Skin of body (tissue), 2 donors: ENCODE results near the gene ERO1A. TPM values are rescaled to one million over a fixed set of nuclear protein-coding genes. Genes with fewer than 3 reads are reported as not detected.

ENCODE experiments used
- DNase-seq: peaks from one replicate; lab custom pipeline; 2025; lab: John Stamatoyannopoulos, UW
- total RNA-seq: library from RNA; depleted of rRNA; stranded (reverse); fragments of >200 nt; gene quantifications from one replicate; pipeline ENCODE4 v1.2.3, GENCODE V29; 2014

ERO1A gene
- total RNA-seq, 1 donor from 2014 or later = 31.5 TPM

DNA sequence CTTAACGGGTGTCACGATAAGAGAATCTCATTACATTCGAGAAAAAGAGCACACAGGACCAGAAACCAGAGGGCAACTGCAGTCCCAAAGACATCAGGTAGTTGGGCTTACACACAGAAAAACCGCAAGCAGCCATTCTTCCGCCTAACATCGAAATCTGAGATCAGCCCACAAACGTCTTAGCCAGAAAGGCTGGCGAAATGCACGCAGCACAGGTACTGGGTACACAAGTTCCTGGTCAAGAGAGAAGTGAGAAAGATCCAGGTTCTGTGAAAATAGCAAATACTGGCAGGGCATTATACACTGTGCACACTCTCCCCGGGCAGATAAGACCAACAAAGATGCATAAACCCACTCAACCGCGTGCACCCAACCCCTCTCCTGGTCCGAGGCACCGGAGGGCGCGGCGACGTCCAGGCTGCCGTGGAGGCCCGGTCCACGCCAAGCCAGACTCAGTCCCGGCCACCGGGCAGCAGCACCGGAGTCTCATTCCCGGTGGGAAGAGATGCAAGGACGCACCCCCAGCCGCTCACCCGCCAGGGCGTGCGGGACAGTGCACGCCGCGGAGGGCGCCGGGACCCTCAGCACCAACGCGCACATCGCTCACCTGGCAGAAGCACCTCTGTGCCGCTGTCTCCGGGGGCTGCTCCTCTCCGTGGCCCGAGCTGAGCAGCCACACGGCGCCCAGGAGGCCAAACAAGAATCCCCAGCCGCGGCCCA, 437 bp downstream of the ERO1A start:
- DNase-seq = peak; percentile 52

DNA sequence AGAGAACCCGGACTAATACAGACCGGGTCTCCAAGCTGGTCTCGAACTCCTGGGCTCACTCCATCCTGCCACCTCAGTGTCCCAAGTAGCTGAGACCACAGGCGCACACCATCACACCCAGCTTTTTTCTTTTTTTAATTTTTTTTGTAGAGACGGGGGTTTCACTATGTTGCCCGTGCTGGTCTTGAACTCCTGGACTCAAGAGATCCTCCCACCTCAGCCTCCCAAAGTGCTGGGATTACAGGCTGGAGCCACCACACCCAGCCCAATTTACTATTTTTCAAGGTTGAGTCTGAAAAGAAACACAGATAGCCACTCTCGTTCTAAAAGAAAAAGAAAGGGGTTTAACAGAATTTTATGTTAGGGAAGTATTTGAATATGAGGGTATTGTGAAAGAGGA, 1.8 kb downstream of the ERO1A start:
- no peak for DNase-seq

DNA sequence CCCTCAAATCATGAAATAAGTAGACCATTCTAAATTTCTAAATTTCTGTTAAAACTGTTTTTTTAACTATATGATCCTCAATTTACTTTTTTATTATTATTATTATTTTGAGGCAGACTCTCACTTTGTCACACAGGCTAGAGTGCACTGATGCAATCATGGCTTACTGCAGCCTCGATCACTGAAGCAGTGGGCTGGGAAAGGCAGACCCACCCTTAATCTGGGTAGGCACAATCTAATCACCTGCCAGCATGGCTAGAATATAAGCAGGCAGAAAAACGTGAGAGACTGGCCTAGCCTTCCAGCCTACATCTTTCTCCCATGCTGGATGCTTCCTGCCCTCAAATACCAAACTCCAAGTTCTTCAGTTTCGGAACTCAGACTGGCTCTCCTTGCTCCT, 2.3 kb downstream of the ERO1A start:
- DNase-seq = no peak

DNA sequence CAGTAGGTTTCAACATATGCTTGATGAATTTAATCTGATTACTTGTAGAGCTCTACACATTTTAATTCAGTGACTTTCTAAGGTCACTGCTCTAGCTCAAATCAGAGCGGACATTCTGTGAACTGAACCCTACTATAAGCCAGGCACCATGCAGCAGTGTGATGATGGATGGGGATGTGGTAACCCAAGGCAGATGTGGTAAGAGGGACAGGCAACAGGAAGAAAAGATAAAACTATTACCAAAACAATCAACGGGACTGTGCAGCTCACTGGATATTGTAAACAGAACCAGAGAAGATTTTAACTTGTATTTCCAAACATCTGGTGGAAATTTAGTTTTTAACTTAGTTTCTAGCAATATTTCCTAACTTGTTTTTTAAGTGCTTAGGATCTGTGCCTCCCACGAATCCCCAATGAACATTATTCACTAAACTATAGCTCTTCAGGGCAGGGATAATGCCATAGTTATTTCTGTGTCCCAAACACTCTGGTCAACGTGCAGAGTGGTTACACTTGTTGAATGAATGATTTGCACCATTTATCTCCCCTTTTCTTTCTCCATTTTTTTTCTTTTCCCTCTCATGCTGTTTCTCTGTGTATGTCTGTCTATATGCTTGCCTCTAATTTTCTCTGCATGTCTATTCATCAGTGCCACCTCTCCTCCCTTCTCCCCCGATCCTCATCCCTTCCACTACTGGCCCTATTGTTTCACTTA, 3.0 kb downstream of the ERO1A start:
- no peak for DNase-seq

DNA sequence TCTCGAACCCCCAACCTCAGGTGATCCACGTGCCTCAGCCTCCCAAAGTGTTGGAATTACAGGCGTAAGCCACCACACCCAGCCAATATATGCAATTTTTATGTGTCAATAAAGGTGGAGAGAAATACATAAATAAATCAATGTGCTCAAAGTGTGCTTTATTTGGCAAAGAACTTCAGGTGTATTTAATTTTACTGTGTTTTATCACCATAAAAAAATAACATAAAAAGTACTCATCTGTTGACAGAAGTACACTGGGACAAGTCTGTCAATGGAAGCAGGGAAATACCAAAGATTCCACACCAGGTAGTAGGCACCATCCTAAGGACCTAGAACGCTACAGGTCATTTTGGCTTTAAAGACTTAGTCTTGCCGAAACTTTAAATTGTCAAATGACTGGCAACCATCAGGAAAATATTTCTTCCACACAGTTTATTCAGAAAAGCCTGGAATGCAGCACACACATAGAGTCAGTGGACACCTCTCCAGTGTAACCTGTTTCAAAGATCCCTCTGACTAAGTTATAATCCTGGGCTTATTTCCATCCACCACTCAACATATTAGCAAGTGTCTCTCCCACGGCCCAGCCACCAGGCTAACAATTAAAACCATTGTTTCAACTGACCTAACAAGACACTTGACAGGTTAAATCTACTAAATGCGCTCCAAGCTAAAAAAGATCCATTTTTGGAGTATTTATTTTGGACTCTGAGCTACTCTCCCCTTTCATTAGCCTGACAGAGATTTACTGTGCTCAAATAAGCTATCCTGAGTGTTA, 4.2 kb downstream of the ERO1A start:
- no peak for DNase-seq

DNA sequence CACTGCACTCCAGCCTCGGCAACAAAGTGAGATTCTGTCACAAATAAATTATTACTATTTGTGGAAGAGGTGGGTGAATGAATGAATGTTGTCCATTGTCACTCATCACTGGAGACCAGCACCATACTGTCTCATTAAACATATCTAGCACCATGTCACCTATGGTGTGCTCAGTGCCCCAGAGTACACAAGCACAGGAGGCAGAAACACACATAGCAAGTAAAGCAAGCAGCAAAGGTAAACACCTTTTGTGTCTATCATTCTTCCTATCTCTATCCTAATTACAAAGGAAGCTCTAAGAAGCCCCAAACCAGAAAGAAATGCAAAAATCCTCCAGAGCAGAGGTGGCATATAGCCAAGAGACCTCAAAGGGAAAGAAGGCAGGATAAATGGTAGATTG, 9.2 kb downstream of the ERO1A start:
- no peak for DNase-seq

DNA sequence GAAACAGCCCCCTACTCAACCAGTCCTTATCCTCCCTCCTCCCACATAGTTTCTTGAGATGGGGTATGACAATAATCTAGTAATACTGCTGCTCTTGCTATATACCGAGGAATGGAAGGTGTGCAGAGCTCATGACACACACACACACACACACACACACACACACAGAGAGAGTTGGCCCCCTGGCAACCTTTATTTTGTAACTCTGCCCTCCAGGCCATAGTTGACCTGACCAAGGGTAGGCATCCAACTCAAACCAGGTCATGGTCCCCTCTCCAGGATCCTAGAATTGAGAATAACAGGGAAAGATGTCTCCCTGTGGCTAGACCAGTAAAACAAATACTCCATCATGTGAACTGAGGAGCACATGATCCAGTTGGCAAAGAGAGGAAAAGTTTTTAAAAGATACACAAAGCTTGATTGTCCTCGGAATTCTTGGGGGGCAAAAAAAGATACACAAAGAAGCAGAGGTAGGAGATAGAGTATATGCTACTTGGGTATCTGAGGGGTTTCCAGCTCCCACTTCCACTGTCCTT, 11.3 kb downstream of the ERO1A start:
- no peak for DNase-seq

DNA sequence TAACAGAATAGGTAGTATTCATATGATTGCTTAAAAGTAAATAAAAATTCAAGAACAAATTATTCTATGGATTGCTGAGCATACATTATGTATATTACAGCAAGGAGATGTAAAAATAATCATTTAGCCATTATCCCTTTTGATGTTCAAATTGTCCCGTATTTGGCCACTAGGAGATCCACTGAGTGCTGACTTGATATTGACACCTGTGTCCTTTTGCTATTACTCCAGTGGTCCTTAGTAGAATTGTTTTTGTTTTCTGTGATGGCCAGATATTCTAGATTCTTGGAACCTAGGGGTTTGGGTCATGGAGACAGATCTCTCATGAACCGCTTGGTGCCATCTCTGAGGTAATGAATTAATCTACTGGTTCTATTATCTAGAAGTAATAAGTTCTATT, 16.8 kb downstream of the ERO1A start:
- DNase-seq = no peak

DNA sequence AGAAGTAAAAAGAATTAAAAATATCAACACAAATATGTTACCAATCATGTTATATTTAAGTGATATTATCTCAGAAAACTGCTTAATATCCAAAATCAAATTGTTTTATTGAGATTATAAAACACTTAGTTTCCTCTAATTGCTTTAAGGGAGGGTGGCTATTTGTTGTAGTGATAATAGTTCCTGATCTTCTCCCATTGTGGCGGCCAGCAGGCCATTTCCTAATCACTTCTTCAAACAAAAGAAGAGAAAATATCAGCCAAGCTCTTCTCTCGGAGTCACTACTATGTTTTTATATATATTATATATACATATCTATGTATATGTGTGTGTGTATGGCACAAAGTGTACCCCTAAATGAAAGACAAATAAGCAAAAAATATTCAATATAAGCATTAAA, 31.5 kb downstream of the ERO1A start:
- DNase-seq = no peak

DNA sequence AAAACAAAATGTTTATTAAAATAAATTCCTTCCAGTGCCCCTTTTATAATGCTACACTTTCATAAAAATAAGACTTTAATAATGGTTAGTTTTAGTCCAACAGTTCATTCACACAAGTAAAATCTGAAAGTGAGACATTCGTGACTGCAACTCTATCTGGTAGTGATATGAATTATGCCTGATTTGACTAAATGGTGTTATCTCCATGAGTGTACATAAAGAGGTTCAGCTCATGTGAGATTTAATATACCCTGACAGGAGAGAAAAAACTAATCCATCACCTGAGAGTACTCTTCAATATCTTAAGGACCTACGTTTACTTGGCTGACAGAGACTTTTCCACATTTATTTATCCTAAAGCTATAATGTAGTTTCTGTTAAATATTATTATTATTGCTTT, 34.0 kb downstream of the ERO1A start:
- no peak for DNase-seq

DNA sequence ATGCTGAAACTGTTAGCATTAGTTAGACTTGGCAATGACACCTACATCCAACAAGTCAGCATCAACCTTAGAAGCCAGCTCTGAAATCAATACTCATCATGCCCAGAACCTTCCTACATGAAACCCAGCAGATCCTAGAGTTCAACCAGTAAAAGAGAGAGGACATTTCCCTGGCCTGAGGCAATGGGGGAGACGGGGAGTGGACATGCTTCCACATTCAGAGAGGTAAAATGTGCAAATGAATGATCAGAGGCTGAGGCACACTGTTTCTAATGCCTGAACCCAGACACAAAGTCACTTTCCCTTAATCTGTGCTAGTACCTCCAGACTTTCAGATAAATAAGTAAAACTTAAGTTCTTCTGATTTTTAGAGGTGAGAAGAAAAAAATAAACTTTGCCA, 34.5 kb downstream of the ERO1A start:
- no peak for DNase-seq

DNA sequence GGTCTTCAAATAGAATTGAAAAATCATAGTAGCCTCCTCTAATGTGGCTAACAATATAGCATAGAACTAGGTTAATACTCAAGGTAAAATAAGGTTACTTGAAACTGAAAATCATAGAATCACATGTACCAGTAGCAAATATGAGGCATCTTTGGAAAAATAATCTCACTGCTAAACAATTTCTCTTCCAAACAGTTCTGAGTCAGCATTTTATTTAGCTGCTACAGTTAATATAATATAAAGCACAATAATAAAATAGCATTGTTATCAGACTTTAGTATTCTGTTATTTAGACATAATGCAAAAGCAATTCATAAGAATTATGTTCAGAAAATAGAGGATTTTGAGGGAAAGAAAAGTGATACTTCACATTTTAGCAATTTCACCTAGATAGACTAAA, 35.0 kb downstream of the ERO1A start:
- DNase-seq = no peak

DNA sequence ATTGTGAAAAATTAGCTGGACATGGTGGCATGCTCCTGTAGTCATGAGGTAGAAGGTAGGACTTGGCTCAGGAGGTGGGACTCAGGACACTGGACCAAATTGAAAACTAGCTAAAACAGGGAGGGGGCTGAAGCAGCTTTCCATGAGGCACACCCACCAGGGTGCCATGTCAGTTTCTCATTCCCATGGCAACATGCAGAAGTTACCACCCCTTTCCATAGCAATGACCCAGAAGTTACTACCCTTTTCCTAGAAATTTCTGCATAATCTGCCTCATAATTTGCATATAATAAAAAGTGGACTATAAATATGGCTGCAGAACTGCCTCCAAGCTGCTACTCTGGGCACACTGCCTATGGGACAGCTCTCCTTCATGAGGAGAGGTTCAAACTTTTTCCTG, 38.5 kb downstream of the ERO1A start:
- DNase-seq = no peak

DNA sequence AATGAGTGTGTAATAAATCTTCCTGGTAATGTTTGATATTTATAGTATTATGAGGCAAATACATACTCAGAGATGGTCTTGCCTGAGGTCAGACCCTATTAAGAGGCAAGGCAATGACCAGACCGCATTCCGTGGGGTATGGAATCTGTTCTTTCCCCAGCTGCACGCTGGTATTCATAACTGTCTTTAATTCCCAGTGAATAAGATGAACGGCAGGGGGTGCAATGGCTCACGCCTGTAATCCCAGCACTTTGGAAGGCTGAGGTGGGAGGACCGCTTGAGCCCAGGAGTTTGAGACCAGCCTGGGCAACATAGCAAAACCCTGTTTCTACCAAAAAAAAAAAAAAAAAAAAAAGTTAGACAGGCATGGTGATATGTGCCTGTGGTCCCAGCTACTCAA, 44.6 kb downstream of the ERO1A start:
- DNase-seq = no peak

DNA sequence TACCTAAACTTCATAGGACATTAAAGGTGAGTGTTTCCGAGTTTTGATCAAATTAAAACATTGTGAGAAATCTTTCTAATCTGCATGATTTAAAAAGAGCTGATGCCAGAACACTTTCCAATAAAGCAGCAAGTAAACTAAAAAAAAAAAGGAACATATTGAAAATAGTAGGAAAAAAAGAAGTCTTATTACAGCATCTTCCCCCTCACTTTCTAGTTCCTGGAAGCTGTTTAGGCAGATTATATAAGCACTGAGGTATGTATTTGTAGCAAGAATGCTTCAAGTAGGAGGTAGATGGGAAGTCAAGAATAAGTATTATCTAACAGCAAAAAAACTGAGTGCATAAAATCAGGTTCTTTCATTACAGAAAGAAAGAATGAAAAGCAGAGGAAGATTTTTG, 45.8 kb downstream of the ERO1A start:
- DNase-seq = no peak

DNA sequence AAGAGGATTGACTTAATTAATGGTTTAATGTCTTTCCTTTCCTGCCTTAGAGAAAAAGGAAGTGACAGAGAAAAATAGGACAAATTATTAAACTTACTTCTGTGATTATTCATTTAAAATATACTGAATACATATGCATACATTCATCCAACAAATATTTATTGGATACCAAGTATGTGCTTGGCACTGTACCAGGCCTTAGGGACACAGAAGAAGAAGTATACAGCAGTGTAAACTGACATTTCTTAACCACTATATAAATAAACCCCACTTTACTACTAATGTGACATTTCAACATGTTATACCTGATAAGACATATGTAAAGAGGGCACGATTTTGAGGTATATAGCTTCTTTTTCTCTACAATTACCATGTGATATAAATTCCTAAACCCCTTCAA, 53.6 kb downstream of the ERO1A start:
- DNase-seq = no peak

DNA sequence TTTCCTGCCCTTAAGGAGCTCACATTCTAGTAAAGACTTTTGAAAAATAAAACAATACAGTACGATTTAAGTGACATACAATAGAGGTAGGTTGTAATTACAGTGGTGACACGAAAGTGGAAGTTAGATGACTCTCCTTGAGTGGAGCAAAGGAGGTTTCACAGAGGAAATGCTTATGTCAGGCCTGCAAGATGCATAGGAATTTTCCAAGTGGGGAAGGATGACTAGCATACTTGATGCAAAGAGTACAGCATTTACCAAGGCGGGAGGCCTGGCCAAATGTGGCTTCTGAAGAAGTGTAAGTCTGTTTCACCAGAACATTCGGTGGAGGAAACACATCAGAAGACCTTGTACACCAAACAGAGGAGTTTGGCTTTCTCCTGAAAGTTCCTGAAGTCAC, 55.2 kb downstream of the ERO1A start:
- no peak for DNase-seq

DNA sequence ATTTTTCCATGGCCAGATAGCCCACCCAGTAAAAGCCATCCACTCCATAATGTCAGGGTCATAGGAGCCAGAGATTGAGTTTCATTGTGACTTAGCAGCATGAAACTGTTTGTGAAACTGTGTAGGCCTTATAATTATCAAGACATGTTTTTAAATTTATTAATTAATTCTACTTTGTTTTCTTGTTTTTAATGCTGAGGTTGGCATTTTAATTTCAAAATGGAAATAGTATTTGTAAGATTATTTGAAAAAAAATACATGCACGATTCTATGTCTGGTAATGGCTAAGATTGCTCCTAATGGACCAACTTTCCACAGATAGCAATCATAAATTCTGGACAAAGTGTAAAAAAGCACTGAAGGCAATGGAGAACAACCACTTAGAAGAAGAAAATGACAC, 75.7 kb downstream of the ERO1A start:
- no peak for DNase-seq

DNA sequence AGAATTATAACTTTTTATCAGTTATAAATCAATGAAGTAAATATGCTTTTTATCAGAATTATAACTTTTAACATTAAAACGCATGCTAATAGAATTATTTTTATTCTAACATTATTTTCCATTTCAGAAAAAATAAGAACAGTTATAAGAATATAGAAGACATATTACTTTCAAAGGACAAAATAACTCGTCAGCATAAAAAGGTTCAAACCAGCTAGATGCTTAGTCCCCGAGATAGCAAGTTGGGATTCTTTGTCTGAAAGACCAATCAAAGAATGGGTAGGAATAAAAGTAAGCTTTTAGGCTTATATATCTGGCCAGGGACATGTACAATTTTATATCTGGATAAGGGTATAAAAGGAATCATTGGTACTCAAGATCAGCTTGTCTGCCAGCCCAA, 76.8 kb downstream of the ERO1A start:
- no peak for DNase-seq

DNA sequence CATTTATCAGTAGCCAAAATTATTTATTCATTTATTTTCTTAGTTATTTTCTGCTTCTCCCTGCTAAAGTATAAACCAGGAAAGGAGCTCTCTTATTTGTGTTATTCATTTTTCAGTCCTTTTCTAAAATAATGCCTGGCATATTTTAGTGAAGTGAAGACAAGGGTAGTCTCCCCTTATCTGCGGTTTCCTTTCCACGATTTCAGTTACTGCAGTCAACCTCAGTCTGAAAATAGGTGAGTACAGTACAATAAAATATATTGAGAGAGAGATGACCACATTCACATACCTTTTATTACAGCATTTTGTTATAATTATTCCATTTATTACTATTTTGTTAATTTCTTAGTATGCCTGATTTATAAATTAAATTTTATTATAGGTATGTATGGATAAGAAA, 85.2 kb downstream of the ERO1A start:
- no peak for DNase-seq

DNA sequence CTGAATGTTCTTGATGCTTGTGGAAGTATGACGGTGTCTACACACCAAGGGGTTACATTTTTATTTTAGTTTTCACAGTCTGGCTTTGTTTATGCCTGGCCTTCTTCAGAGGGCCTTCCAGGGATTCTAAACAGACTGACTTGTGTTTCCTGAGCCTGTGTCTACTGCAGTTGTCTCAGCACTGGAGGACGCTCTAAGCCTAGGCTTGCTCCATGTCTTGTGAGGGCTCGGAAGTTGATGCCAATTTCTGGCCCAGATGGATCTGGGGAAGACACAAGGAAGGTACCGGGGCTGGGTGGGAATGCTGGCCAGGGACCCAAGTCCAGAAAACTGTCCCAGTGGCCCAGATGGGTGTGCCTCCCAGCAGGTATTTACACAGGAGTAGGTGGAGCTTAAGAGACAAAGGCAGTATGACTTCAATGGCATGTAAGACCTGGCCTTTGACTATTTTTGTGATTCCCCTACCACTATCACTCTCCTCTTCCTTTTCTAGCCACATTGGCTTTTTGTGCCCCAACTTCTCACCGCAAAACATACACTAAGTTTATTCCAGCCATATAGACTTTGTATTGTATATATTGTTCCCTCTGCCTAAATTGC, 85.8 kb downstream of the ERO1A start:
- DNase-seq = no peak

DNA sequence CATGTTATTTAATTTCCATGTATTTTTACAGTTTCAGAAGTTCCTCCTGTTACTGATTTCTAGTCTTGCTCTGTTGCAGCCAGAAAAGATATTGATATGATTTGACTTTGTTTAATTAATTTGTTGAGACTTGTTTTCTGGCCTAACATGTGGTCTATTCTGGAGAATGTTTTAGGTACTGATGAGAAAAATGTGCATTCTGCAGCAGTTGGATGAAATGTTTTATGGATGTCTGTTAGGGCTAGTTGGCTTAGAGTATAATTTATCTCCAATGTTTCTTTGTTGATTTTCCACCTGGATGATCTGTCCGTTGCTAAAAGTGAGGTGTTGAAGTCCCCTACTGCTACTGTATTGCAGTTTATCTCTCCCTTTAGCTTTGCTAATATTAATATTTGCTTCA, 88.3 kb downstream of the ERO1A start:
- DNase-seq = no peak
